ENCODE data around the gene SF1.

DNA sequence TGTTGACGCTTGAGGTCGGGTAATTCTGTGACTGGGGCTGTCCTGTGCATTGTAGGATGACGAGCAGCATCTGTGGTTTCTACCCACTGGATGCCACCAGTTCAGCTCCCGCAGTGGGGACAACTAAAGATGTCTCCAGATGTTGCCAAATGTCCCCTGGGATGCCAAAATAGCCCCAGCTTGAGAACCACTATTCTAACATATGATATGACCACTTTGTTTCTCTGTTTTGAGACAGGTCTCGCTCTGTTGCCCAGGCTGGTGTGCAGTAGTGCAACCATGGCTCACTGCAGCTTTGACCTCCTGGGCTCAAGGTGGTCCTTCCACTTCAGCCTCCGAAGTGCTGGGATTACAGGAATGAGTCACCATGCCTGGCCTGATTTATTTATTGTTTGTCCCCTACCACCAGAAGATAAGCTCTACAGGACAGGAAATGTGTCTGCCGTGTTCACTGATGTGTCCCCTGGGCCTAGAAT, 36.4 kb upstream of the SF1 start:
- TF ChIP-seq, protein P1, sequence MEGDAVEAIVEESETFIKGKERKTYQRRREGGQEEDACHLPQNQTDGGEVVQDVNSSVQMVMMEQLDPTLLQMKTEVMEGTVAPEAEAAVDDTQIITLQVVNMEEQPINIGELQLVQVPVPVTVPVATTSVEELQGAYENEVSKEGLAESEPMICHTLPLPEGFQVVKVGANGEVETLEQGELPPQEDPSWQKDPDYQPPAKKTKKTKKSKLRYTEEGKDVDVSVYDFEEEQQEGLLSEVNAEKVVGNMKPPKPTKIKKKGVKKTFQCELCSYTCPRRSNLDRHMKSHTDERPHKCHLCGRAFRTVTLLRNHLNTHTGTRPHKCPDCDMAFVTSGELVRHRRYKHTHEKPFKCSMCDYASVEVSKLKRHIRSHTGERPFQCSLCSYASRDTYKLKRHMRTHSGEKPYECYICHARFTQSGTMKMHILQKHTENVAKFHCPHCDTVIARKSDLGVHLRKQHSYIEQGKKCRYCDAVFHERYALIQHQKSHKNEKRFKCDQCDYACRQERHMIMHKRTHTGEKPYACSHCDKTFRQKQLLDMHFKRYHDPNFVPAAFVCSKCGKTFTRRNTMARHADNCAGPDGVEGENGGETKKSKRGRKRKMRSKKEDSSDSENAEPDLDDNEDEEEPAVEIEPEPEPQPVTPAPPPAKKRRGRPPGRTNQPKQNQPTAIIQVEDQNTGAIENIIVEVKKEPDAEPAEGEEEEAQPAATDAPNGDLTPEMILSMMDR (IDR thresholded peaks at IDR 0.05) = no peak
- TF ChIP-seq POLR2AphosphoS5 (IDR thresholded peaks at IDR 0.05; ENCODE audit: insufficient read depth in 1 of 2, low read depth in 1 of 2) (no peak), POLR2A (IDR thresholded peaks at IDR 0.05) (no peak)

All from vagina (tissue), 2 donors.